ENCODE measurements around the gene PTGDS. TPM values are rescaled to one million over a fixed set of nuclear protein-coding genes. Genes with fewer than 3 reads are reported as not detected.

PTGDS gene
- total RNA-seq, 1 experiment from 2014 or later = 2.2 TPM

GRCh38 chr9:136936645-136937170, 40.6 kb upstream of the PTGDS start (continued):
- TF ChIP-seq ZBTB21 (CRISPR knock-in tag; IDR thresholded peaks at IDR 0.05; ENCODE audit: borderline replicate concordance) (no peak), ATF2 (CRISPR knock-in tag; IDR thresholded peaks at IDR 0.05; ENCODE audit: borderline replicate concordance, low read depth) (no peak), NFATC4 (CRISPR knock-in tag; IDR thresholded peaks at IDR 0.05) (no peak)

GRCh38 chr9:136937186-136938001, 39.9 kb upstream of the PTGDS start:
- ChIA-PET CTCF (interaction anchor here (1.0 to 2.9 kb wide), 7 partner anchors 8 to 109 kb away, joined by 3 to 7 read pairs (median 4); partner anchors contain the start of genes C8G and FBXW5), POLR2A (interaction anchor here (1.0 kb wide), 1 partner anchor 13 kb away, joined by 3 read pairs; no protein-coding TSS in a partner anchor)
- peaks cover 9% of the 10 kb centered on the region for H3K4me1 Mint-ChIP-seq
- H3K4me3 Mint-ChIP-seq = no peak overlapping the region
- H3K27me3 Mint-ChIP-seq (ENCODE audit: low read depth) = no peaks in the 10 kb centered on the region
- DNase-seq (ENCODE audit: low spot score) (no peak), ATAC-seq (no peak)
- TF ChIP-seq CREB1 (CRISPR knock-in tag; IDR thresholded peaks at IDR 0.05) (no peak), HMGXB4 (CRISPR knock-in tag; IDR thresholded peaks at IDR 0.05) (no peak), RORB (CRISPR knock-in tag; IDR thresholded peaks at IDR 0.05) (no peak), USF2 (CRISPR knock-in tag; IDR thresholded peaks at IDR 0.05) (no peak), TEAD1 (CRISPR knock-in tag; IDR thresholded peaks at IDR 0.05) (no peak), TEAD4 (CRISPR knock-in tag; IDR thresholded peaks at IDR 0.05) (no peak)
- TF ChIP-seq, protein P1, sequence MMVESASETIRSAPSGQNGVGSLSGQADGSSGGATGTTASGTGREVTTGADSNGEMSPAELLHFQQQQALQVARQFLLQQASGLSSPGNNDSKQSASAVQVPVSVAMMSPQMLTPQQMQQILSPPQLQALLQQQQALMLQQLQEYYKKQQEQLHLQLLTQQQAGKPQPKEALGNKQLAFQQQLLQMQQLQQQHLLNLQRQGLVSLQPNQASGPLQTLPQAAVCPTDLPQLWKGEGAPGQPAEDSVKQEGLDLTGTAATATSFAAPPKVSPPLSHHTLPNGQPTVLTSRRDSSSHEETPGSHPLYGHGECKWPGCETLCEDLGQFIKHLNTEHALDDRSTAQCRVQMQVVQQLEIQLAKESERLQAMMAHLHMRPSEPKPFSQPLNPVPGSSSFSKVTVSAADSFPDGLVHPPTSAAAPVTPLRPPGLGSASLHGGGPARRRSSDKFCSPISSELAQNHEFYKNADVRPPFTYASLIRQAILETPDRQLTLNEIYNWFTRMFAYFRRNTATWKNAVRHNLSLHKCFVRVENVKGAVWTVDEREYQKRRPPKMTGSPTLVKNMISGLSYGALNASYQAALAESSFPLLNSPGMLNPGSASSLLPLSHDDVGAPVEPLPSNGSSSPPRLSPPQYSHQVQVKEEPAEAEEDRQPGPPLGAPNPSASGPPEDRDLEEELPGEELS (CRISPR knock-in tag; IDR thresholded peaks at IDR 0.05) = no peak
- TF ChIP-seq, protein P2, sequence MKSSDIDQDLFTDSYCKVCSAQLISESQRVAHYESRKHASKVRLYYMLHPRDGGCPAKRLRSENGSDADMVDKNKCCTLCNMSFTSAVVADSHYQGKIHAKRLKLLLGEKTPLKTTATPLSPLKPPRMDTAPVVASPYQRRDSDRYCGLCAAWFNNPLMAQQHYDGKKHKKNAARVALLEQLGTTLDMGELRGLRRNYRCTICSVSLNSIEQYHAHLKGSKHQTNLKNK (CRISPR knock-in tag; IDR thresholded peaks at IDR 0.05) = no peak
- peaks cover 3% of the 10 kb centered on the region; the same call in 1 of the 2 replicates for H3K9me3 Mint-ChIP-seq
- peaks cover 38% of the 10 kb centered on the region for H3K36me3 Mint-ChIP-seq
- peak overlapping the region; percentile 77 for H3K27ac Mint-ChIP-seq

- no peaks in the 10 kb centered on the region for H3K9me3 Mint-ChIP-seq
- H3K27me3 Mint-ChIP-seq (ENCODE audit: low read depth) = no peaks in the 10 kb centered on the region
- ATAC-seq (no peak), DNase-seq (ENCODE audit: low spot score) (no peak)
- peak overlapping the region; percentile 63 for H3K27ac Mint-ChIP-seq
- TF ChIP-seq FOXP1 (CRISPR knock-in tag; IDR thresholded peaks at IDR 0.05; ENCODE audit: borderline replicate concordance) = 0 out of 2 replicates have a peak, but pooled peaks have one; percentile 26
- TF ChIP-seq HMGA2 (CRISPR knock-in tag; IDR thresholded peaks at IDR 0.05) = no peak
- H3K36me3 Mint-ChIP-seq = peaks cover 19% of the 10 kb centered on the region
- ChIA-PET POLR2A (no interaction called here), CTCF (interaction anchor here (0.8 to 2.9 kb wide), 5 partner anchors 9 to 176 kb away, joined by 3 to 7 read pairs (median 4); partner anchors contain the start of gene TRAF2)
- H3K4me3 Mint-ChIP-seq = no peak overlapping the region
- H3K4me1 Mint-ChIP-seq = peaks cover 3% of the 10 kb centered on the region
Measured at GRCh38 chr9:136939431-136939995, 37.8 kb upstream of the PTGDS start.
